BJ (cell line): ENCODE results near the gene ENPP7. TPM values are rescaled to one million over a fixed set of nuclear protein-coding genes. Genes with fewer than 3 reads are reported as not detected.

Experiments used
- CTCF ChIA-PET: fragments of 350-600 bp; formaldehyde crosslinking; extraction: SDS; loops from one replicate; lab custom pipeline; 2021; ENCODE audit warnings: antibody characterized with exemption, inconsistent platforms; lab: Yijun Ruan, JAX
- POLR2A ChIA-PET: fragments of 300-600 bp; sonication (Branson Sonifier 250); formaldehyde crosslinking; extraction: SDS; loops from one replicate; lab custom pipeline; 2021; ENCODE audit warnings: antibody characterized with exemption; lab: Charles Lee
- DNase-seq: peaks from one replicate; pipeline ENCODE4 v3.0.0-alpha.2; 2011; ENCODE audit warnings: low read depth
- H3K27me3 ChIP-seq: 2 replicates; pipeline ENCODE4 v1.6.0; 2011; ENCODE audit warnings: low read length; ENCODE audit not compliant: control insufficient read depth, insufficient read depth
- H3K36me3 ChIP-seq: 2 replicates; pipeline ENCODE4 v1.5.1; 2011; ENCODE audit warnings: low read length; ENCODE audit not compliant: control insufficient read depth, insufficient read depth
- H3K4me3 ChIP-seq: 2 replicates; pipeline ENCODE4 v1.5.1; 2011; ENCODE audit warnings: low read depth, mild to moderate bottlenecking, control low read depth, low read length
- CTCF ChIP-seq: IDR thresholded peaks from 2 replicates; pipeline ENCODE4 v1.5.1; 2011; ENCODE audit warnings: low read depth, mild to moderate bottlenecking, control low read depth, inconsistent platforms, low read length, moderate library complexity; ENCODE audit not compliant: insufficient read depth
- polyA plus RNA-seq: library from polyadenylated mRNA; depleted of rRNA; stranded (reverse); fragments of >200 nt; gene quantifications from 2 replicates; pipeline ENCODE4 v1.2.3, GENCODE V29; 2011

The ENPP7 gene
- polyA plus RNA-seq, 1 experiment, result not detected

- Histone ChIP-seq H3K4me3 (no peak overlapping the region), H3K36me3 (no peaks in the 10 kb centered on the region), H3K27me3 (peaks cover 25% of the 10 kb centered on the region)
- no peak for DNase-seq
- TF ChIP-seq CTCF, result no peak
- ChIA-PET POLR2A (no interaction called here), CTCF (interaction anchor here (1.0 kb wide), 1 partner anchor 301 kb away, joined by 4 read pairs; no protein-coding TSS in a partner anchor)
Measured at GRCh38 chr17:79691931-79692330, 38.8 kb upstream of the ENPP7 start.

- POLR2A ChIA-PET, result no interaction called here
- CTCF ChIA-PET, result interaction anchor here (0.7 kb wide), 1 partner anchor 15 kb away, joined by 4 read pairs; no protein-coding TSS in a partner anchor
Measured at GRCh38 chr17:79693419-79693818, 37.3 kb upstream of the ENPP7 start.

GRCh38 chr17:79695293-79695790 is 35.4 kb upstream of the ENPP7 start:
- peaks cover 24% of the 10 kb centered on the region for H3K27me3 ChIP-seq
- ChIA-PET CTCF (interaction anchor here (0.7 to 2.3 kb wide), 5 partner anchors 8 to 15 kb away, joined by 3 to 10 read pairs (median 6); no protein-coding TSS in a partner anchor), POLR2A (no interaction called here)
- H3K4me3 ChIP-seq, result no peak overlapping the region
- DNase-seq, result no peak
- no peak for TF ChIP-seq CTCF
- H3K36me3 ChIP-seq, result no peaks in the 10 kb centered on the region

More at GRCh38 chr17:79693419-79693818, 37.3 kb upstream of the ENPP7 start:
- Histone ChIP-seq H3K36me3 (no peaks in the 10 kb centered on the region), H3K4me3 (no peak overlapping the region), H3K27me3 (peaks cover 31% of the 10 kb centered on the region)
- no peak for TF ChIP-seq CTCF
- DNase-seq, result no peak

- no peak overlapping the region for H3K4me3 ChIP-seq
- peaks cover 20% of the 10 kb centered on the region for H3K27me3 ChIP-seq
- ChIA-PET POLR2A (no interaction called here), CTCF (interaction anchor here (0.7 to 2.3 kb wide), 6 partner anchors 8 to 15 kb away, joined by 3 to 10 read pairs (median 5); no protein-coding TSS in a partner anchor)
- TF ChIP-seq CTCF, result no peak
- no peaks in the 10 kb centered on the region for H3K36me3 ChIP-seq
- no peak for DNase-seq
Measured at GRCh38 chr17:79695797-79696609, 34.7 kb upstream of the ENPP7 start.

- POLR2A ChIA-PET, result no interaction called here
- TF ChIP-seq CTCF, result no peak
- no peak for DNase-seq
Measured at GRCh38 chr17:79696610-79696982, 34.1 kb upstream of the ENPP7 start.

More at GRCh38 chr17:79696610-79696982, 34.1 kb upstream of the ENPP7 start:
- Histone ChIP-seq H3K36me3 (no peaks in the 10 kb centered on the region), H3K4me3 (no peak overlapping the region), H3K27me3 (peaks cover 16% of the 10 kb centered on the region)
- CTCF ChIA-PET, result interaction anchor here (0.7 to 2.3 kb wide), 6 partner anchors 9 to 296 kb away, joined by 3 to 10 read pairs (median 5); no protein-coding TSS in a partner anchor
